ENCODE results near the gene PARD3B. TPM values are rescaled to one million over a fixed set of nuclear protein-coding genes. Genes with fewer than 3 reads are reported as not detected.
A peak's percentile ranks its signal among the peaks of the same experiment; 100 is the strongest.

Gene PARD3B
- total and polyA plus RNA-seq, 9 donors: 6.4 to 15.3 (median 7.5) TPM

- Histone ChIP-seq H3K36me3 (ENCODE audit: control insufficient read depth, insufficient read depth, low read length) (no peaks in the 10 kb centered on the region), H3K27me3 (ENCODE audit: control insufficient read depth, insufficient read depth, low read length) (no peaks in the 10 kb centered on the region), H3K27ac (ENCODE audit: low read length) (no peak overlapping the region), H3K4me1 (ENCODE audit: control insufficient read depth, insufficient read depth, low read length) (no peaks in the 10 kb centered on the region), H3K4me3 (ENCODE audit: low read length) (no peak overlapping the region), H3K9me3 (replicated peaks; ENCODE audit: control insufficient read depth, low read depth, low read length) (no peaks in the 10 kb centered on the region)
- no peak for DNase-seq
- WGBS (ENCODE audit: insufficient coverage): 67% methylated on average over 1 of the region's 2 CpGs
These were observed 571.9 kb downstream of the PARD3B start for GRCh38 chr2:205117125-205117524.

GRCh38 chr2:205119136-205119535 is 573.9 kb downstream of the PARD3B start:
- no peaks in the 10 kb centered on the region for H3K27me3 ChIP-seq (ENCODE audit: control insufficient read depth, insufficient read depth, low read length)
- no peak overlapping the region for H3K4me3 ChIP-seq (ENCODE audit: low read length)
- H3K27ac ChIP-seq (ENCODE audit: low read length): no peak overlapping the region
- no peaks in the 10 kb centered on the region for H3K36me3 ChIP-seq (ENCODE audit: control insufficient read depth, insufficient read depth, low read length)
- no peaks in the 10 kb centered on the region for H3K4me1 ChIP-seq (ENCODE audit: control insufficient read depth, insufficient read depth, low read length)
- WGBS (ENCODE audit: insufficient coverage): 91% methylated on average over 6 of the region's 9 CpGs
- no peak for DNase-seq
- H3K9me3 ChIP-seq (replicated peaks; ENCODE audit: control insufficient read depth, low read depth, low read length): no peaks in the 10 kb centered on the region

- Histone ChIP-seq H3K27ac (ENCODE audit: low read length) (no peak overlapping the region), H3K27me3 (ENCODE audit: control insufficient read depth, insufficient read depth, low read length) (no peaks in the 10 kb centered on the region), H3K36me3 (ENCODE audit: control insufficient read depth, insufficient read depth, low read length) (peaks cover 2% of the 10 kb centered on the region), H3K4me3 (ENCODE audit: low read length) (no peak overlapping the region), H3K9me3 (replicated peaks; ENCODE audit: control insufficient read depth, low read depth, low read length) (no peaks in the 10 kb centered on the region), H3K4me1 (ENCODE audit: control insufficient read depth, insufficient read depth, low read length) (no peaks in the 10 kb centered on the region)
- DNase-seq: no peak
These were observed 583.5 kb downstream of the PARD3B start for GRCh38 chr2:205128726-205129125.

GRCh38 chr2:205129531-205129930 is 584.3 kb downstream of the PARD3B start:
- no peaks in the 10 kb centered on the region for H3K9me3 ChIP-seq (replicated peaks; ENCODE audit: control insufficient read depth, low read depth, low read length)
- peak; percentile 47 for DNase-seq
- no CpG with 5 or more reads among the region's 5 CpGs for WGBS (ENCODE audit: insufficient coverage)

GRCh38 chr2:205130111-205130829 is 585.0 kb downstream of the PARD3B start:
- H3K27ac ChIP-seq (ENCODE audit: low read length): no peak overlapping the region
- no peaks in the 10 kb centered on the region for H3K9me3 ChIP-seq (replicated peaks; ENCODE audit: control insufficient read depth, low read depth, low read length)
- DNase-seq: no peak
- no peaks in the 10 kb centered on the region for H3K27me3 ChIP-seq (ENCODE audit: control insufficient read depth, insufficient read depth, low read length)
- no peak overlapping the region for H3K4me3 ChIP-seq (ENCODE audit: low read length)
- H3K36me3 ChIP-seq (ENCODE audit: control insufficient read depth, insufficient read depth, low read length): peaks cover 2% of the 10 kb centered on the region
- no peaks in the 10 kb centered on the region for H3K4me1 ChIP-seq (ENCODE audit: control insufficient read depth, insufficient read depth, low read length)
- 80% methylated on average over 1 of the region's 4 CpGs for WGBS (ENCODE audit: insufficient coverage)

More at GRCh38 chr2:205129531-205129930, 584.3 kb downstream of the PARD3B start:
- Histone ChIP-seq H3K27ac (ENCODE audit: low read length) (no peak overlapping the region), H3K36me3 (ENCODE audit: control insufficient read depth, insufficient read depth, low read length) (peaks cover 2% of the 10 kb centered on the region), H3K27me3 (ENCODE audit: control insufficient read depth, insufficient read depth, low read length) (no peaks in the 10 kb centered on the region), H3K4me1 (ENCODE audit: control insufficient read depth, insufficient read depth, low read length) (no peaks in the 10 kb centered on the region), H3K4me3 (ENCODE audit: low read length) (no peak overlapping the region)

- H3K4me1 ChIP-seq (ENCODE audit: control insufficient read depth, insufficient read depth, low read length): no peaks in the 10 kb centered on the region
- no peak overlapping the region for H3K27ac ChIP-seq (ENCODE audit: low read length)
- peaks cover 2% of the 10 kb centered on the region for H3K36me3 ChIP-seq (ENCODE audit: control insufficient read depth, insufficient read depth, low read length)
- WGBS (ENCODE audit: insufficient coverage): no CpG with 5 or more reads among the region's 1 CpG
- no peaks in the 10 kb centered on the region for H3K27me3 ChIP-seq (ENCODE audit: control insufficient read depth, insufficient read depth, low read length)
- no peak for DNase-seq
- no peak overlapping the region for H3K4me3 ChIP-seq (ENCODE audit: low read length)
- no peaks in the 10 kb centered on the region for H3K9me3 ChIP-seq (replicated peaks; ENCODE audit: control insufficient read depth, low read depth, low read length)
These were observed 588.3 kb downstream of the PARD3B start for GRCh38 chr2:205133544-205133943.

- no peaks in the 10 kb centered on the region for H3K4me1 ChIP-seq (ENCODE audit: control insufficient read depth, insufficient read depth, low read length)
- H3K36me3 ChIP-seq (ENCODE audit: control insufficient read depth, insufficient read depth, low read length): no peaks in the 10 kb centered on the region
- no CpG with 5 or more reads among the region's 2 CpGs for WGBS (ENCODE audit: insufficient coverage)
- no peaks in the 10 kb centered on the region for H3K9me3 ChIP-seq (replicated peaks; ENCODE audit: control insufficient read depth, low read depth, low read length)
- no peak for DNase-seq
- H3K4me3 ChIP-seq (ENCODE audit: low read length): no peak overlapping the region
- no peak overlapping the region for H3K27ac ChIP-seq (ENCODE audit: low read length)
- no peaks in the 10 kb centered on the region for H3K27me3 ChIP-seq (ENCODE audit: control insufficient read depth, insufficient read depth, low read length)
These were observed 593.5 kb downstream of the PARD3B start for GRCh38 chr2:205138735-205139134.

- peak; percentile 41 for DNase-seq
- H3K27me3 ChIP-seq (ENCODE audit: control insufficient read depth, insufficient read depth, low read length): no peaks in the 10 kb centered on the region
- H3K9me3 ChIP-seq (replicated peaks; ENCODE audit: control insufficient read depth, low read depth, low read length): no peaks in the 10 kb centered on the region
- no peak overlapping the region for H3K4me3 ChIP-seq (ENCODE audit: low read length)
- no peaks in the 10 kb centered on the region for H3K36me3 ChIP-seq (ENCODE audit: control insufficient read depth, insufficient read depth, low read length)
- H3K27ac ChIP-seq (ENCODE audit: low read length): peak overlapping the region; percentile 10
- WGBS (ENCODE audit: insufficient coverage): 40% methylated on average over 1 of the region's 8 CpGs
- no peaks in the 10 kb centered on the region for H3K4me1 ChIP-seq (ENCODE audit: control insufficient read depth, insufficient read depth, low read length)
These were observed 594.7 kb downstream of the PARD3B start for GRCh38 chr2:205139822-205140463.

- Histone ChIP-seq H3K27ac (ENCODE audit: low read length) (no peak overlapping the region), H3K4me3 (ENCODE audit: low read length) (no peak overlapping the region), H3K27me3 (ENCODE audit: control insufficient read depth, insufficient read depth, low read length) (no peaks in the 10 kb centered on the region), H3K4me1 (ENCODE audit: control insufficient read depth, insufficient read depth, low read length) (no peaks in the 10 kb centered on the region), H3K36me3 (ENCODE audit: control insufficient read depth, insufficient read depth, low read length) (no peaks in the 10 kb centered on the region), H3K9me3 (replicated peaks; ENCODE audit: control insufficient read depth, low read depth, low read length) (no peaks in the 10 kb centered on the region)
- DNase-seq: no peak
- WGBS (ENCODE audit: insufficient coverage): no CpG with 5 or more reads among the region's 1 CpG
These were observed 596.1 kb downstream of the PARD3B start for GRCh38 chr2:205141381-205141780.

GRCh38 chr2:205145888-205146287 is 600.6 kb downstream of the PARD3B start:
- no peak for DNase-seq
- H3K36me3 ChIP-seq (ENCODE audit: control insufficient read depth, insufficient read depth, low read length): no peaks in the 10 kb centered on the region
- no peak overlapping the region for H3K4me3 ChIP-seq (ENCODE audit: low read length)
- H3K9me3 ChIP-seq (replicated peaks; ENCODE audit: control insufficient read depth, low read depth, low read length): no peaks in the 10 kb centered on the region
- WGBS (ENCODE audit: insufficient coverage): no CpG with 5 or more reads among the region's 6 CpGs
- H3K4me1 ChIP-seq (ENCODE audit: control insufficient read depth, insufficient read depth, low read length): no peaks in the 10 kb centered on the region
- no peak overlapping the region for H3K27ac ChIP-seq (ENCODE audit: low read length)
- no peaks in the 10 kb centered on the region for H3K27me3 ChIP-seq (ENCODE audit: control insufficient read depth, insufficient read depth, low read length)
